GM10266 (cell line): ENCODE data around the gene STAC2.

ENCODE experiments used
- DNase-seq: peaks from one replicate; pipeline ENCODE4 v3.0.0; 2012; ENCODE audit errors: extremely low spot score
- CTCF ChIP-seq: IDR thresholded peaks from 2 replicates; pipeline ENCODE4 v1.5.1; 2012; ENCODE audit warnings: mild to moderate bottlenecking, low read depth; ENCODE audit not compliant: control insufficient read depth, insufficient read depth; ENCODE audit errors: missing control alignments

The STAC2 gene

GRCh38 chr17:39166437-39167335 lies 59.1 kb downstream of the STAC2 start:
- no peak for TF ChIP-seq CTCF
- no peak for DNase-seq

- no peak for DNase-seq
- no peak for TF ChIP-seq CTCF
These were observed 59.9 kb downstream of the STAC2 start, which contains the start of gene ARL5C for GRCh38 chr17:39165841-39166349. ARL5C (minus strand) TSS chr17:39166161; CDS start chr17:39165760, 401 bp downstream.

GRCh38 chr17:39165178-39165840 lies 60.4 kb downstream of the STAC2 start:
- TF ChIP-seq CTCF = no peak
- no peak for DNase-seq

DNA sequence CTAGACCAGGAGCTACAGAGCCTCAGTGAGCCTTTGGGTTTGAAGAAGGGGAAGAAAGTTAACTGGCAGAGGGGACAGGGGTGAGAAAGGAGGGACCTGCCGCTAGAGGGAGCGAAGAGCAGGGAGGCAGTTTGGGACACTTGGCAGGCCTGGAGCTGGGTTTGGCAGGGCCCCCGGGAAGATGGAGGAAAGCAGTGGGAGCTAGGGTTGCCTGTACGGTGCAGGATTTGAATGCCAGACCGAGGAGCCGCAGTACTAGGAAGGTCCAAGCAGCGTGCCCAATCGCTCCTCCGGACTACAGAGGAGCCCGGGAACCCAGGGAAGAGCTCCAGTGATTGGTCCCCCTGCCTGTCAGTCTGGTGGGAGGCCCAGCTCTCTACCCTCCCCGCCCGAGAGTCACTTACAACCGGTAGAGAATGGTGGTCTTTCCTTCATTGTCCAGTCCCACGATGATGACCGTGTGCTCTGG lies 61.0 kb downstream of the STAC2 start:
- DNase-seq = peak; percentile 96
- TF ChIP-seq CTCF = peak; percentile 74

DNA sequence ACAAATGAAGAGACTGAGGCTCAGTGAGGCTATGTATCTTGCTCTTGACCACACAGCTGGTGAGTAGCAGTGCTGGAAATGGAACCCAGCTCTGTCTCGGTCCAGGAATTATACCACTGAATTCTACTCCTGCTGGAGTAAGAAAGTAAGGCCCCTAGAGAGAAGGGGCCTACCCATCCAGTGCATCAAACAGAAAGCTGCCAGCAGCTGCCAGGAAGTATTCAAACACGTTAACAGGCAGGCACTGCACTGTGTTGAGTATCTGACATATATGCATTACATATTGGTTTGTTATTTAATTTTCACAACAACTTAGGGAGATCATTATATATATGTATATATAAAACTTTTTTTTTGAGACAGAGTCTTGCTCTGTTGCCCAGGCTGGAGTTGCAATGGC lies 63.8 kb downstream of the STAC2 start:
- no peak for TF ChIP-seq CTCF
- no peak for DNase-seq
